Measurements from ENCODE around the gene SLC27A4. TPM values are rescaled to one million over a fixed set of nuclear protein-coding genes. Genes with fewer than 3 reads are reported as not detected.

The SLC27A4 gene
- total RNA-seq, 4 donors from 2014 or later: 52.0 to 78.1 (median 63.0) TPM

DNA sequence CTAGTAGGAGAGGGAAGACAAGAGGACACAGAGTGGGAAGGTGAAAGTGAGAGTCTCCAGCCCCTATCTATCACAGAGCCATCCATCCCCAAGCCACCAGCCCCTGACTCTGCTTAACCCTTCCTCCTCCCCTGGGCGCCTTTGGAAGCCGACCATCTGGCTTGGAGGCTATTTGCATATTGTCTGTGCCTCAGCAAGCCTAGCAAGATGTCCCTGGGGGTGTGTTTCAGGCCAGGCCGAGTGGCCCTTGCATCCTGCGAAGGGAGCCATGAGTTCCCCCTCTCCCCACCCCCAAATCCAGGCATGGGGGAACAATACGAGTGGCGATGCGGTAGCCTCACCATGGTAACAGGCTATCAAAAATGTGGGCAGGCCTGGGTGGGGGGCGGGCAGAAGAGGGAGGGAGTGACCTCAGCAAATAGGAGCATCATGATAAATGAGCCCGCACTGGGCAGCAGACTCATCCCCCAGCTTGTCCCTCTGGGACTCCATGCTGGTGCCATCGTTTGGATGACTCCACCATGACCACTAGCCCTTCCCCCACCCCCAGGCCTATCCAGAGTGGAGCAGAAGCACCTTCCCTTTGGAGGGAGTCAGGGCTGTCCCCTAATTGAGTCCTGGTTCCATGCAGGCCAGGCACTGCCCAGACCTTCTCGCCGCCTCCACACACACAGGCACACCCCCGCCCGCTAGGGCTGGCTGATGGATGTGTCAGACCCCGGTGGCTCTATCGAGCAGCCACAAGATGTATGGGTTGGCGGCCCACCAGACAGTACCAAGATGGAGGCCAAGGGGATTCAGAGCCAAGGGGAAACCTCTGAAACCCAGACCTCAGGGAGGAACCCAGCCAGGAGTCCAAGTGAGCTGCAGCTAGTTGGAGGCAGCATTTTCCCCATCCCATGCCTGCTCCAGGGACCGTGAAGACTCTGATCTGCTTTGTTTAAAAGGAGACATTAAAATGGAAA lies 45.5 kb downstream of the SLC27A4 start:
- Histone ChIP-seq H3K4me1 (no peaks in the 10 kb centered on the region), H3K27me3 (no peaks in the 10 kb centered on the region), H3K4me3 (no peak overlapping the region), H3K9me3 (no peaks in the 10 kb centered on the region), H3K36me3 (peaks cover 67% of the 10 kb centered on the region), H3K27ac (no peak overlapping the region)
- 78% methylated on average over 14 of the region's 18 CpGs for WGBS
- DNase-seq (ENCODE audit: low spot score in 2 of 2): no peak
- TF ChIP-seq POLR2AphosphoS5 (IDR thresholded peaks at IDR 0.05) (no peak), POLR2A (IDR thresholded peaks at IDR 0.05) (no peak), EP300 (IDR thresholded peaks at IDR 0.05) (no peak)
- TF ChIP-seq, protein P1, sequence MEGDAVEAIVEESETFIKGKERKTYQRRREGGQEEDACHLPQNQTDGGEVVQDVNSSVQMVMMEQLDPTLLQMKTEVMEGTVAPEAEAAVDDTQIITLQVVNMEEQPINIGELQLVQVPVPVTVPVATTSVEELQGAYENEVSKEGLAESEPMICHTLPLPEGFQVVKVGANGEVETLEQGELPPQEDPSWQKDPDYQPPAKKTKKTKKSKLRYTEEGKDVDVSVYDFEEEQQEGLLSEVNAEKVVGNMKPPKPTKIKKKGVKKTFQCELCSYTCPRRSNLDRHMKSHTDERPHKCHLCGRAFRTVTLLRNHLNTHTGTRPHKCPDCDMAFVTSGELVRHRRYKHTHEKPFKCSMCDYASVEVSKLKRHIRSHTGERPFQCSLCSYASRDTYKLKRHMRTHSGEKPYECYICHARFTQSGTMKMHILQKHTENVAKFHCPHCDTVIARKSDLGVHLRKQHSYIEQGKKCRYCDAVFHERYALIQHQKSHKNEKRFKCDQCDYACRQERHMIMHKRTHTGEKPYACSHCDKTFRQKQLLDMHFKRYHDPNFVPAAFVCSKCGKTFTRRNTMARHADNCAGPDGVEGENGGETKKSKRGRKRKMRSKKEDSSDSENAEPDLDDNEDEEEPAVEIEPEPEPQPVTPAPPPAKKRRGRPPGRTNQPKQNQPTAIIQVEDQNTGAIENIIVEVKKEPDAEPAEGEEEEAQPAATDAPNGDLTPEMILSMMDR (IDR thresholded peaks at IDR 0.05): no peak

- peaks cover 80% of the 10 kb centered on the region for H3K36me3 ChIP-seq
- 91% methylated on average over 9 of the region's 10 CpGs for WGBS
- no peaks in the 10 kb centered on the region for H3K4me1 ChIP-seq
- H3K27me3 ChIP-seq: no peaks in the 10 kb centered on the region
- TF ChIP-seq POLR2AphosphoS5 (IDR thresholded peaks at IDR 0.05) (no peak), EP300 (IDR thresholded peaks at IDR 0.05) (no peak), POLR2A (IDR thresholded peaks at IDR 0.05) (no peak)
- TF ChIP-seq, protein P1 (IDR thresholded peaks at IDR 0.05): no peak
- no peak for DNase-seq (ENCODE audit: low spot score in 2 of 2)
- no peak overlapping the region for H3K4me3 ChIP-seq
- H3K9me3 ChIP-seq: no peaks in the 10 kb centered on the region
- H3K27ac ChIP-seq: no peak overlapping the region
Measured at GRCh38 chr9:128388150-128388549, 47.8 kb downstream of the SLC27A4 start.

DNA sequence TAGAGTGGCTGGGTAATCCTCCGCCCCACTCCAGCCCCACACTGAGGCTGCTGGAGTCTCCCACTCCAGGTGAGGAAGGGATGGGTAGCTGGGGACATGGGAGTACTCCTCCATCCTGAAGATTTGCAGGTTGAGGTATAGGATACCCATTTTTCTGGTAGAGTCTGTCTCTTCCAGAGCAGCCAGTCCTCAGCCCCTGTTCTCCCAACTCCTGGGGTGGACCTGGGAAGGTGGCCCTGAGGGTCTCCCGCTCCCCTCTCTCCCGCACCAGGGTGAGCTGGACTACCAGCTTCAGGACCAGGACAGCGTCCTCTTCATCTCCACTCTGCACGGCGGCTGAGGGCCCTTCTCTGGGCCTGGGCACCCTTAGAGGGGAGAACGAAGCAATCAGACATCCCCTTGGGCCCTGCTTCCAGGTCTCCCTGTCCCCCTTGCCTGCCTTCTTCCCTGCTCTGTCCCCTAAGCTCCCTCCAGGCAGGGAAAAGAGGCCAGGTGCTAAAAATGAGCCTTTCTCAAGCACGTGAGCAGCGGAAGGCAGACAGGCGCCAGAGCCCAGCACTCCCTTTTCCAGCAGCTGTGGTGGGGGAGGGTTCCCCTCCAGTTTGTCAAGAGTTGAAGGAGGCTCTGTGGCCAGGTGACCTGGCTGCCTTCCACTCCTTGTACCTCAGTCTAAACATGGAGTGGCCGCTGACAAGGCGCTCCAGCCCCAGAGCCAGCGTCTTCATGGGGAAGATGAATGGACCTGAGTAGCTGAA lies 49.2 kb downstream of the SLC27A4 start:
- Histone ChIP-seq H3K27ac (no peak overlapping the region), H3K4me1 (no peaks in the 10 kb centered on the region), H3K36me3 (peaks cover 74% of the 10 kb centered on the region), H3K9me3 (no peaks in the 10 kb centered on the region), H3K27me3 (no peaks in the 10 kb centered on the region), H3K4me3 (no peak overlapping the region)
- no peak for DNase-seq (ENCODE audit: low spot score in 2 of 2)
- no peak for TF ChIP-seq POLR2A (IDR thresholded peaks at IDR 0.05)
- TF ChIP-seq EP300 (IDR thresholded peaks at IDR 0.05): no peak
- TF ChIP-seq, protein P1 (IDR thresholded peaks at IDR 0.05): no peak
- no peak for TF ChIP-seq POLR2AphosphoS5 (IDR thresholded peaks at IDR 0.05)
- 75% methylated on average over 10 of the region's 13 CpGs for WGBS

GRCh38 chr9:128390150-128390812 lies 50.0 kb downstream of the SLC27A4 start:
- Histone ChIP-seq H3K4me3 (no peak overlapping the region), H3K27ac (no peak overlapping the region), H3K27me3 (no peaks in the 10 kb centered on the region), H3K36me3 (peaks cover 70% of the 10 kb centered on the region), H3K9me3 (no peaks in the 10 kb centered on the region), H3K4me1 (no peaks in the 10 kb centered on the region)
- TF ChIP-seq POLR2A (IDR thresholded peaks at IDR 0.05): no peak
- DNase-seq (ENCODE audit: low spot score in 2 of 2): no peak
- WGBS: 87% methylated on average over 11 of the region's 11 CpGs

DNA sequence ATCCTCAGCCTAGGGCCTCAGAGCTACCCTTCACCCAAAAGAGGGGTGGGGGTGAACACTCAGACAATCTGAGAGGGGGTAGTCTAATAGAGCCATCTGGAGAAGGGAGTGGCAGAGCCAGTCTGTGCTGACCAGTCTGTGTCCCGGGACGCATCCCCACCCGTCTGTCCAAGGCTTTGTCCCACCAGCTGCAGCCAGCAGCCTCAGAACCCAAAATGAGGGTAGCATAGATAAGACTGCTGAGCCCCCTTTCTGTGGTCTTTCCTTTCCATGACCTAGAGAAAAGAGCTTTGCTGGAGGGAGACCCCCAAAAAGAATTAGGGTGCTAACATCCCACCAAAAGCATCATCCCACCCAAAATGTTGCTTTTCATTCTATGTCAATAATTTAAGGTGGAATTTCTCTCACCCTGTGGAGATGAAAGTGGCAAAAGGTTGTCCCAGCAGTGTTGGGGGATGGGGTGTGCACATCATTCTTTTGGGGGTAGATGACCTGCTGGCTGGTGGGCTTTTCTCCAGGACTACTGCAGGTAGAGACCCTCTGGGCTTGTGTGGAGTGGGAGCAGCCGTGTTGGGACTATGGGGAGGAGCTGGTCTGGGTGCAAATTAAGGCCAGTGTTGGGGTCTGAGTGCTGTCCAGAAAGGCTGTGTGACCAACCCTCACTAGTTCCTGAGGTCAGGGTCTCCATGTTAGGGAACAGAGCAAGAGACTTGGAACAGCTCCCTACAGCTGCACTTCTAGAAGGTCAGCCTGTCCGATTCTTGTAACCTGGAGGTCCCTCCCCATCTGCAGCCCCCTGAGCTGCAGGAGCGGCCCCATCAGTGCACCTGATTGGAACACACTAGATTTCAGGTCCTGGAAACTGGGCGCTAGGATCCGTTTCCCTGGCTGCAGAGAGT lies 50.7 kb downstream of the SLC27A4 start:
- DNase-seq (ENCODE audit: low spot score in 2 of 2): no peak
- Histone ChIP-seq H3K27ac (no peak overlapping the region), H3K36me3 (peaks cover 66% of the 10 kb centered on the region), H3K9me3 (no peaks in the 10 kb centered on the region), H3K27me3 (no peaks in the 10 kb centered on the region), H3K4me1 (no peaks in the 10 kb centered on the region), H3K4me3 (no peak overlapping the region)
- TF ChIP-seq POLR2A (IDR thresholded peaks at IDR 0.05) (no peak), EP300 (IDR thresholded peaks at IDR 0.05) (no peak), POLR2AphosphoS5 (IDR thresholded peaks at IDR 0.05) (no peak)
- TF ChIP-seq, protein P1 (IDR thresholded peaks at IDR 0.05): no peak
- WGBS: 93% methylated on average over 8 of the region's 8 CpGs
